ENCODE data around the gene PBXIP1. TPM values are rescaled to one million over a fixed set of nuclear protein-coding genes. Genes with fewer than 3 reads are reported as not detected.

Gene PBXIP1
- total RNA-seq, 1 experiment from 2014 or later, result 26.5 TPM

DNA sequence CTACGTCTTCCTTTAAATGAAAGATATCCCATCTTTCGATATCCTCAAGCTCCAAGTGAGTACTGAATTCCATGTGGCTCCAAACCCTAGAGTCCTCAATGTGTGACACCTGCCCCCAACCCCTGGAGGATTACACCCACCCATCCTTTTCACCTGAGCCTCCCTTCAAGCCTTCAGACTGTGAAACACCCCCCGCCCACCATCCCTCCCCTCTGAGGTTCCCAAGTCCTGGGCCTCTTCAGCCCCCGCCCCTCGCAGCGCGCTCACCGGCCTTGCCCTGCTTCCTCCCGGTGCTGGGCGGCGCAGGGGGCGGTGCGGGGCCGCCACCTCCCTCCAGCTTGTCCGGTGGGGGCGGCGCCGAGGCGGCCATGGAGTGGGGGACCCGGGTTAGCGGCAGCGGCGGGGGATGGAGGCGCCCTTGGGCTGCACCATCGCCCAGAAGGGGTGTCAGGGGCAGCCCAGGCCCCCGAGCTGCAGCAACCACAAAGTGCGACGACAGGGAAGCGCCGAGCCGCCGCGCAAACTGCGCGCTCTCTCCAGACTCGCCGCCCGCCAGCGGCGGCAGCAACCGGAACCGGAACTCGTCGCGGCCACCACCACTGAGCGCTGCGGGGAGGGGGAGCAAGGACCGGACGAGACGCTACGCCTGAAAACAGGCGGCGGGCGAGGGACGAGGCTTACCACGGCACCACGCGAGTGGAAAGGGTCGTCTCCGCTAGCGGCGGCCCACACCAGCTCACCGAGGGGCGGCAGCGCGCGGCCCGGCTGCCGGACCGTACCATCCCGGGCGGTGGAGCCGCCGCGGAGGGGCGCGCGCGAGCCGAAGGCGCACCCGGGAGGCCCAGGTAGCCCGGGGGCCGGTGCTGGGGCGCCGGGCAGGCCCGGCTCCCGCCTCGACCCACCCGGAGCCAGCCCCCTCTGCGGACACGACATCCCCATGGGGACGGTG lies 5.6 kb upstream of the PBXIP1 start, which contains the start of gene PYGO2 (continued):
- TF ChIP-seq, protein P1, sequence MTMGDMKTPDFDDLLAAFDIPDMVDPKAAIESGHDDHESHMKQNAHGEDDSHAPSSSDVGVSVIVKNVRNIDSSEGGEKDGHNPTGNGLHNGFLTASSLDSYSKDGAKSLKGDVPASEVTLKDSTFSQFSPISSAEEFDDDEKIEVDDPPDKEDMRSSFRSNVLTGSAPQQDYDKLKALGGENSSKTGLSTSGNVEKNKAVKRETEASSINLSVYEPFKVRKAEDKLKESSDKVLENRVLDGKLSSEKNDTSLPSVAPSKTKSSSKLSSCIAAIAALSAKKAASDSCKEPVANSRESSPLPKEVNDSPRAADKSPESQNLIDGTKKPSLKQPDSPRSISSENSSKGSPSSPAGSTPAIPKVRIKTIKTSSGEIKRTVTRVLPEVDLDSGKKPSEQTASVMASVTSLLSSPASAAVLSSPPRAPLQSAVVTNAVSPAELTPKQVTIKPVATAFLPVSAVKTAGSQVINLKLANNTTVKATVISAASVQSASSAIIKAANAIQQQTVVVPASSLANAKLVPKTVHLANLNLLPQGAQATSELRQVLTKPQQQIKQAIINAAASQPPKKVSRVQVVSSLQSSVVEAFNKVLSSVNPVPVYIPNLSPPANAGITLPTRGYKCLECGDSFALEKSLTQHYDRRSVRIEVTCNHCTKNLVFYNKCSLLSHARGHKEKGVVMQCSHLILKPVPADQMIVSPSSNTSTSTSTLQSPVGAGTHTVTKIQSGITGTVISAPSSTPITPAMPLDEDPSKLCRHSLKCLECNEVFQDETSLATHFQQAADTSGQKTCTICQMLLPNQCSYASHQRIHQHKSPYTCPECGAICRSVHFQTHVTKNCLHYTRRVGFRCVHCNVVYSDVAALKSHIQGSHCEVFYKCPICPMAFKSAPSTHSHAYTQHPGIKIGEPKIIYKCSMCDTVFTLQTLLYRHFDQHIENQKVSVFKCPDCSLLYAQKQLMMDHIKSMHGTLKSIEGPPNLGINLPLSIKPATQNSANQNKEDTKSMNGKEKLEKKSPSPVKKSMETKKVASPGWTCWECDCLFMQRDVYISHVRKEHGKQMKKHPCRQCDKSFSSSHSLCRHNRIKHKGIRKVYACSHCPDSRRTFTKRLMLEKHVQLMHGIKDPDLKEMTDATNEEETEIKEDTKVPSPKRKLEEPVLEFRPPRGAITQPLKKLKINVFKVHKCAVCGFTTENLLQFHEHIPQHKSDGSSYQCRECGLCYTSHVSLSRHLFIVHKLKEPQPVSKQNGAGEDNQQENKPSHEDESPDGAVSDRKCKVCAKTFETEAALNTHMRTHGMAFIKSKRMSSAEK (CRISPR knock-in tag; IDR thresholded peaks at IDR 0.05; ENCODE audit: borderline replicate concordance), result peak; percentile 85; the same call in 1 of the 2 replicates
- TF ChIP-seq NR1H2 (CRISPR knock-in tag; IDR thresholded peaks at IDR 0.05) (no peak), CBFB (CRISPR knock-in tag; IDR thresholded peaks at IDR 0.05; ENCODE audit: low read depth) (peak; percentile 67; the same call in 1 of the 2 replicates), KAT7 (CRISPR knock-in tag; IDR thresholded peaks at IDR 0.05; ENCODE audit: borderline replicate concordance) (0 out of 2 replicates have a peak, but pooled peaks have one; percentile 65), ZNF138 (CRISPR knock-in tag; conservative IDR thresholded peaks at IDR 0.05) (peak; percentile 79), CREB1 (CRISPR knock-in tag; IDR thresholded peaks at IDR 0.05) (no peak; the same call in 1 of the 2 replicates), ESRRA (CRISPR knock-in tag; IDR thresholded peaks at IDR 0.05; ENCODE audit: borderline replicate concordance) (peak; percentile 69; the same call in 1 of the 2 replicates), TP53 (CRISPR knock-in tag; IDR thresholded peaks at IDR 0.05) (peak; percentile 47; the same call in 1 of the 2 replicates), ZNF232 (CRISPR knock-in tag; IDR thresholded peaks at IDR 0.05) (peak; percentile 89), PRRX2 (CRISPR knock-in tag; IDR thresholded peaks at IDR 0.05) (peak; percentile 73), FOXJ3 (CRISPR knock-in tag; IDR thresholded peaks at IDR 0.05; ENCODE audit: borderline replicate concordance) (no peak)
- TF ChIP-seq, protein P2, sequence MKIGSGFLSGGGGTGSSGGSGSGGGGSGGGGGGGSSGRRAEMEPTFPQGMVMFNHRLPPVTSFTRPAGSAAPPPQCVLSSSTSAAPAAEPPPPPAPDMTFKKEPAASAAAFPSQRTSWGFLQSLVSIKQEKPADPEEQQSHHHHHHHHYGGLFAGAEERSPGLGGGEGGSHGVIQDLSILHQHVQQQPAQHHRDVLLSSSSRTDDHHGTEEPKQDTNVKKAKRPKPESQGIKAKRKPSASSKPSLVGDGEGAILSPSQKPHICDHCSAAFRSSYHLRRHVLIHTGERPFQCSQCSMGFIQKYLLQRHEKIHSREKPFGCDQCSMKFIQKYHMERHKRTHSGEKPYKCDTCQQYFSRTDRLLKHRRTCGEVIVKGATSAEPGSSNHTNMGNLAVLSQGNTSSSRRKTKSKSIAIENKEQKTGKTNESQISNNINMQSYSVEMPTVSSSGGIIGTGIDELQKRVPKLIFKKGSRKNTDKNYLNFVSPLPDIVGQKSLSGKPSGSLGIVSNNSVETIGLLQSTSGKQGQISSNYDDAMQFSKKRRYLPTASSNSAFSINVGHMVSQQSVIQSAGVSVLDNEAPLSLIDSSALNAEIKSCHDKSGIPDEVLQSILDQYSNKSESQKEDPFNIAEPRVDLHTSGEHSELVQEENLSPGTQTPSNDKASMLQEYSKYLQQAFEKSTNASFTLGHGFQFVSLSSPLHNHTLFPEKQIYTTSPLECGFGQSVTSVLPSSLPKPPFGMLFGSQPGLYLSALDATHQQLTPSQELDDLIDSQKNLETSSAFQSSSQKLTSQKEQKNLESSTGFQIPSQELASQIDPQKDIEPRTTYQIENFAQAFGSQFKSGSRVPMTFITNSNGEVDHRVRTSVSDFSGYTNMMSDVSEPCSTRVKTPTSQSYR (CRISPR knock-in tag; IDR thresholded peaks at IDR 0.05), result no peak
- TF ChIP-seq, protein P3, sequence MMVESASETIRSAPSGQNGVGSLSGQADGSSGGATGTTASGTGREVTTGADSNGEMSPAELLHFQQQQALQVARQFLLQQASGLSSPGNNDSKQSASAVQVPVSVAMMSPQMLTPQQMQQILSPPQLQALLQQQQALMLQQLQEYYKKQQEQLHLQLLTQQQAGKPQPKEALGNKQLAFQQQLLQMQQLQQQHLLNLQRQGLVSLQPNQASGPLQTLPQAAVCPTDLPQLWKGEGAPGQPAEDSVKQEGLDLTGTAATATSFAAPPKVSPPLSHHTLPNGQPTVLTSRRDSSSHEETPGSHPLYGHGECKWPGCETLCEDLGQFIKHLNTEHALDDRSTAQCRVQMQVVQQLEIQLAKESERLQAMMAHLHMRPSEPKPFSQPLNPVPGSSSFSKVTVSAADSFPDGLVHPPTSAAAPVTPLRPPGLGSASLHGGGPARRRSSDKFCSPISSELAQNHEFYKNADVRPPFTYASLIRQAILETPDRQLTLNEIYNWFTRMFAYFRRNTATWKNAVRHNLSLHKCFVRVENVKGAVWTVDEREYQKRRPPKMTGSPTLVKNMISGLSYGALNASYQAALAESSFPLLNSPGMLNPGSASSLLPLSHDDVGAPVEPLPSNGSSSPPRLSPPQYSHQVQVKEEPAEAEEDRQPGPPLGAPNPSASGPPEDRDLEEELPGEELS (CRISPR knock-in tag; IDR thresholded peaks at IDR 0.05), result peak; percentile 86
- TF ChIP-seq, protein P4, sequence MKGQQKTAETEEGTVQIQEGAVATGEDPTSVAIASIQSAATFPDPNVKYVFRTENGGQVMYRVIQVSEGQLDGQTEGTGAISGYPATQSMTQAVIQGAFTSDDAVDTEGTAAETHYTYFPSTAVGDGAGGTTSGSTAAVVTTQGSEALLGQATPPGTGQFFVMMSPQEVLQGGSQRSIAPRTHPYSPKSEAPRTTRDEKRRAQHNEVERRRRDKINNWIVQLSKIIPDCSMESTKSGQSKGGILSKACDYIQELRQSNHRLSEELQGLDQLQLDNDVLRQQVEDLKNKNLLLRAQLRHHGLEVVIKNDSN (CRISPR knock-in tag; IDR thresholded peaks at IDR 0.05), result peak; percentile 56
- TF ChIP-seq, protein P5, sequence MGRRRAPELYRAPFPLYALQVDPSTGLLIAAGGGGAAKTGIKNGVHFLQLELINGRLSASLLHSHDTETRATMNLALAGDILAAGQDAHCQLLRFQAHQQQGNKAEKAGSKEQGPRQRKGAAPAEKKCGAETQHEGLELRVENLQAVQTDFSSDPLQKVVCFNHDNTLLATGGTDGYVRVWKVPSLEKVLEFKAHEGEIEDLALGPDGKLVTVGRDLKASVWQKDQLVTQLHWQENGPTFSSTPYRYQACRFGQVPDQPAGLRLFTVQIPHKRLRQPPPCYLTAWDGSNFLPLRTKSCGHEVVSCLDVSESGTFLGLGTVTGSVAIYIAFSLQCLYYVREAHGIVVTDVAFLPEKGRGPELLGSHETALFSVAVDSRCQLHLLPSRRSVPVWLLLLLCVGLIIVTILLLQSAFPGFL (CRISPR knock-in tag; IDR thresholded peaks at IDR 0.05; ENCODE audit: borderline replicate concordance), result no peak; the same call in 1 of the 2 replicates
- TF ChIP-seq, protein P6, sequence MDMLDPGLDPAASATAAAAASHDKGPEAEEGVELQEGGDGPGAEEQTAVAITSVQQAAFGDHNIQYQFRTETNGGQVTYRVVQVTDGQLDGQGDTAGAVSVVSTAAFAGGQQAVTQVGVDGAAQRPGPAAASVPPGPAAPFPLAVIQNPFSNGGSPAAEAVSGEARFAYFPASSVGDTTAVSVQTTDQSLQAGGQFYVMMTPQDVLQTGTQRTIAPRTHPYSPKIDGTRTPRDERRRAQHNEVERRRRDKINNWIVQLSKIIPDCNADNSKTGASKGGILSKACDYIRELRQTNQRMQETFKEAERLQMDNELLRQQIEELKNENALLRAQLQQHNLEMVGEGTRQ (CRISPR knock-in tag; IDR thresholded peaks at IDR 0.05), result peak; percentile 37
- TF ChIP-seq, protein P7, sequence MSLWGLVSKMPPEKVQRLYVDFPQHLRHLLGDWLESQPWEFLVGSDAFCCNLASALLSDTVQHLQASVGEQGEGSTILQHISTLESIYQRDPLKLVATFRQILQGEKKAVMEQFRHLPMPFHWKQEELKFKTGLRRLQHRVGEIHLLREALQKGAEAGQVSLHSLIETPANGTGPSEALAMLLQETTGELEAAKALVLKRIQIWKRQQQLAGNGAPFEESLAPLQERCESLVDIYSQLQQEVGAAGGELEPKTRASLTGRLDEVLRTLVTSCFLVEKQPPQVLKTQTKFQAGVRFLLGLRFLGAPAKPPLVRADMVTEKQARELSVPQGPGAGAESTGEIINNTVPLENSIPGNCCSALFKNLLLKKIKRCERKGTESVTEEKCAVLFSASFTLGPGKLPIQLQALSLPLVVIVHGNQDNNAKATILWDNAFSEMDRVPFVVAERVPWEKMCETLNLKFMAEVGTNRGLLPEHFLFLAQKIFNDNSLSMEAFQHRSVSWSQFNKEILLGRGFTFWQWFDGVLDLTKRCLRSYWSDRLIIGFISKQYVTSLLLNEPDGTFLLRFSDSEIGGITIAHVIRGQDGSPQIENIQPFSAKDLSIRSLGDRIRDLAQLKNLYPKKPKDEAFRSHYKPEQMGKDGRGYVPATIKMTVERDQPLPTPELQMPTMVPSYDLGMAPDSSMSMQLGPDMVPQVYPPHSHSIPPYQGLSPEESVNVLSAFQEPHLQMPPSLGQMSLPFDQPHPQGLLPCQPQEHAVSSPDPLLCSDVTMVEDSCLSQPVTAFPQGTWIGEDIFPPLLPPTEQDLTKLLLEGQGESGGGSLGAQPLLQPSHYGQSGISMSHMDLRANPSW (CRISPR knock-in tag; conservative IDR thresholded peaks at IDR 0.05; ENCODE audit: low read depth), result 0 out of 2 replicates have a peak, but pooled peaks have one; percentile 27

All from WTC11 (cell line).